ENCODE results near the gene CD79B. TPM values are rescaled to one million over a fixed set of nuclear protein-coding genes. Genes with fewer than 3 reads are reported as not detected.
"Not testable (repeated sequence)": the region's sequence is repeated elsewhere in the genome, so short reads cannot be mapped to it uniquely, and the experiment has no call there.

Gene CD79B
- total RNA-seq, 1 donor from 2014 or later, result not detected

GRCh38 chr17:63914471-63914870 is 17.7 kb downstream of the CD79B start:
- intact Hi-C loops (cut with DNase I), result no loop called here
- Histone ChIP-seq H3K9me3 (no peaks in the 10 kb centered on the region), H3K27me3 (no peaks in the 10 kb centered on the region), H3K27ac (no peak overlapping the region), H3K4me1 (no peaks in the 10 kb centered on the region), H3K36me3 (no peaks in the 10 kb centered on the region), H3K4me3 (no peak overlapping the region)
- no peak for TF ChIP-seq CTCF (IDR thresholded peaks at IDR 0.05)
- no peak for DNase-seq (ENCODE audit: low spot score in 2 of 2)

GRCh38 chr17:63911657-63912100 is 20.5 kb downstream of the CD79B start:
- H3K36me3 ChIP-seq, result no peaks in the 10 kb centered on the region
- peak in 1 of 2 donors; percentile 64 for DNase-seq (ENCODE audit: low spot score in 2 of 2)
- no peak overlapping the region for H3K27ac ChIP-seq
- H3K4me3 ChIP-seq, result no peak overlapping the region
- H3K27me3 ChIP-seq, result no peaks in the 10 kb centered on the region
- H3K4me1 ChIP-seq, result no peaks in the 10 kb centered on the region
- intact Hi-C loops (cut with DNase I), result no loop called here
- TF ChIP-seq CTCF (IDR thresholded peaks at IDR 0.05), result peak; percentile 40 to 94 (median 91)
- H3K9me3 ChIP-seq, result no peaks in the 10 kb centered on the region

- peak in 1 of 2 donors; percentile 61 for DNase-seq (ENCODE audit: low spot score in 2 of 2)
- intact Hi-C loops (cut with DNase I), result no loop called here
- H3K27me3 ChIP-seq, result no peaks in the 10 kb centered on the region
- H3K9me3 ChIP-seq, result no peaks in the 10 kb centered on the region
- no peak within 1 kb of the TSS for H3K27ac ChIP-seq
- no peak for TF ChIP-seq CTCF (IDR thresholded peaks at IDR 0.05)
- no peaks in the 10 kb centered on the region for H3K4me1 ChIP-seq
- H3K36me3 ChIP-seq, result no peaks in the 10 kb centered on the region
- H3K4me3 ChIP-seq, result no peak within 1 kb of the TSS
Measured at GRCh38 chr17:63911041-63911635, 21.0 kb downstream of the CD79B start, which contains the start of gene CSHL1. Gene CSHL1 (minus strand): TSS chr17:63911258. CDS start chr17:63911196, 62 bp downstream.

- Histone ChIP-seq H3K4me1 (no peaks in the 10 kb centered on the region), H3K36me3 (no peaks in the 10 kb centered on the region), H3K4me3 (no peak overlapping the region), H3K27me3 (no peaks in the 10 kb centered on the region), H3K27ac (no peak overlapping the region), H3K9me3 (no peaks in the 10 kb centered on the region)
- no peak for TF ChIP-seq CTCF (IDR thresholded peaks at IDR 0.05)
- DNase-seq (ENCODE audit: low spot score in 2 of 2), result peak in 1 of 2 donors; percentile 50
- intact Hi-C loops (cut with DNase I), result no loop called here
Measured at GRCh38 chr17:63910096-63910495, 22.0 kb downstream of the CD79B start.

- DNase-seq (ENCODE audit: low spot score in 2 of 2), result peak in 1 of 2 donors; percentile 18
- H3K4me1 ChIP-seq; H3K4me3 ChIP-seq; intact Hi-C loops (cut with DNase I); H3K36me3 ChIP-seq; H3K27me3 ChIP-seq; H3K9me3 ChIP-seq; H3K27ac ChIP-seq: not testable (repeated sequence)
Measured at GRCh38 chr17:63909586-63909985, 22.5 kb downstream of the CD79B start.

- H3K27me3 ChIP-seq; H3K36me3 ChIP-seq; H3K4me1 ChIP-seq; H3K27ac ChIP-seq; H3K4me3 ChIP-seq; H3K9me3 ChIP-seq; intact Hi-C loops (cut with DNase I): not testable (repeated sequence)
- peak in 1 of 2 donors; percentile 33 for DNase-seq (ENCODE audit: low spot score in 2 of 2)
Measured at GRCh38 chr17:63907161-63907778, 24.9 kb downstream of the CD79B start.

GRCh38 chr17:63904796-63905195 is 27.3 kb downstream of the CD79B start:
- H3K9me3 ChIP-seq; H3K4me3 ChIP-seq; H3K27me3 ChIP-seq; intact Hi-C loops (cut with DNase I); H3K27ac ChIP-seq; H3K4me1 ChIP-seq; H3K36me3 ChIP-seq: not testable (repeated sequence)
- DNase-seq (ENCODE audit: low spot score in 2 of 2), result peak in 1 of 2 donors; percentile 28

Measured in ascending aorta (tissue), 2 donors.